GM19193 (cell line): ENCODE measurements around the gene SLC66A1.

Experiments used
- POLR2A ChIP-seq: IDR thresholded peaks from 4 replicates; pipeline ENCODE4 v1.6.1; 2011; ENCODE audit not compliant: insufficient read depth, insufficient read length; ENCODE audit errors: extremely low read depth

The SLC66A1 gene

DNA sequence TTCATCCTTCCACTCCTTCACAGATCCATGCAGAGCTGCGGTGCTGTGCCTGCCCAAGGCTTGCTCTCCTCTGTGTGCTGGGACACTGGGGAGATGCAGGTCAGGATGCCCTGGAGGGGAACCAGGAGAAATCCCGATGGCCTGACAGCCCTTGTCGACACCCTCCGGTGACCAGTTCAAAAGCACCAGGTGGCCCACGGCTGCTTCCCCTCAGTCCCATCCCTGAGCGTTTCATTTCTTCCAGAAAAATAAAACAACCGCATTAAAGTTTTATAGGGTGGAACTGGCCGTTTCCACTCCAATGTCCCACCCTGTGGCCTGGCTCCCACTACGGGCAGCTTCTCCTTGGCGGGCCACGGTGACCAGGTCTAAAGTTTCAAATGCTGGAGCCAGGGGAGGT is 48.3 kb downstream of the SLC66A1 start:
- TF ChIP-seq POLR2A, result no peak

DNA sequence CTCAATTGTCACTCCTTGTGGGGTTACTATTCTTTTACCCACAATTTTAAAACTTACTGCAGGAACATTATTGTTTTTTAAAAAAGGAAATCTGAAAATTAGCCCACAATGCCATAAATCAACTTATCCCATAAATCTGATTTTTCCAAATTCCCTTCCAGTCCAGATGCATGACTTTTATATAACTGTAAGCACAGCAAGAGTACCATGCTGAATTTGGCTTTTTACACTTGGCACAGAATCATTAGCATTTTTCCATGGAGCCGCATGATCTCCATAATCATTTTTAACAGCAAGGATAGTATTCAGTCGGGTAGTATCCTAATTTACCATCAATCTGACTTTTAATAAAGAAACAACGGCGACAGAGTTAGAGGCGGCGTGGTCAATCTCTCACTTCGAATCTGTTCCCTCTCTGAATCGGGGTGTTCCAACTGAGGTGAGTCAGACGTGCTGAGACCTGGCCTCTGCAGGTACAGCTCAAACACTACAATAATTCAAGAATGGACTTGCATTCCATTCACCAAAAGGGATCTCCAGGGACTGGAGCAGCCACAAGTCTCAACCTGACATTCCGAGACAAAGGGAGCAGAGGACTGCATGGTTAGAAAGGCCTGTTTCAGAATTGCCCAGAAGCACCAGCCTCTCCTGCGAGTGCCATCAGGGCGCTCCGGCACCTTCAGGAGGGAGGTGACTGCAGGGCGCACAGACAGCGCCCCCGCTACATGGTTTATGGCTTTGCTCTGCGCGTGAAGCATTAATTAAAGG is 48.9 kb downstream of the SLC66A1 start:
- TF ChIP-seq POLR2A, result no peak

DNA sequence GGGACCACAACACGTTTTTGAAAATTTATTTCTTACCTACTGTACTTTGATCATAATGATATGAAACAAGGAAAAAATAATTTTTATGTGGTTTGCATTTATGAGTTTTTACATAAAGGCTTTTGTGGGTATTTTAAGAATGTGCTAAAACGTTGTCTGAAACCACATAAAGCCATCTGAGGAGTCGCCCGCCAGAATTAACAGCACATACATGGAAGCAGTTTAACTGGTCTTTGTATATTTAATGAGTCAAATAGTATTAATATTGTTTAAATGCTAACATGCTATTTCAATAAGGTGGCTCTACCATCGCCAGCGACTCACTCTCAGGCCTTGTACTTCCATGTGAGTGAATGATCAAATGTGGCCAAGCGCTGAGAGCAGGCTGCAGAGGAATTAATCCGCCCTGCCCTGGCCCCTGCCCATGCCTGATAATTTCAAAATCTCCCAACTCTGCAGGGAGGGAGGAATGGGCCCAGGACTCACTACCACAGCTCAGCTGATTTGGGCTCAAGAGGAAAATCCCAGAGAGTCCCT is 49.6 kb downstream of the SLC66A1 start:
- no peak for TF ChIP-seq POLR2A

DNA sequence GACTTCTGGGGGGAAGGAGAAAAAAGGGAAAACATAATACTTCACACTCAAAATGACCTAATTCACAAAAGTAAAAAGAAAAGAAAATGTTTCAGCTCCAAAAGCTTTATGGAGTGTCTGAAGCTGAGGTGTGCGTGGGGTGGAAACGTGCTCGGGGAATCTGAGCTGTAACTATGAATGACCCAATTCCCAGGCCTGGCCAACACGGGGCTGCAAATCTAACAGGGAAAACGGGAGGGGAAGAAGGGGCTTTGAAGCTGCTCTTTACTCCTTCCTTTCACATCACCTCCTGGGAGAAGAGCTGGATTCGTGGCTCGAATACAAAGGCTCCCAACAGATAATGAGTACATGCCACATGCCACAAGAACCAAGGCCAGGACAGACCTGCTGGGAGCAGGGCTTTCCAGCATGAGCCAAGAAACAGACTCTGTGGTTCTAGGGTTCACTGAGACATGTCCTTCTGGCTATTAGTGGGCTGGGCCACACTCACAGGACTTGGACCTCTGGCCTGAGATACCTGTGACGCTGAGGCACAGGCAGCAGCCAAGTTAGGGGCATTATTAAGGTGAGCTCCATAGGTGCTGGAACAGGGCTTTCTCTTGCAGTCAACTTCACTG is 51.5 kb downstream of the SLC66A1 start:
- no peak for TF ChIP-seq POLR2A

DNA sequence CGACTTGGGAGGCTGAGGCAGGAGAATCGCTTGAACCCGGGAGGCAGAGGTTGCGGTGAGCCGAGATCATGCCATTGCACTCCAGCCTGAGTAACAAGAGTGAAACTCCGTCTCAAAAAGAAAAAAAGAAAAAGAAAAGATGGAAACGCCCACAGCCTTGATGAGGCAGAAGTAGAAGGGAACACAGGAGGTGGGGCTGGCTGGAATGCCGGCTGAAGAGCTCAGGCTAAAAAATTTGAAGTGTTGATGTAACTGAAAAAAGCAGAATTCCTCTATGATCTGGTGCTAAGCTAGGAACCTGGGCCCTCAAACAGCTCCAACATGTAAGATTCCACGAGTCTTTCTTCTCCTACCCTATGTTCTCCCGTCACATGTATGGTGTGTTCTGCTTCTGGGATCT is 53.6 kb downstream of the SLC66A1 start:
- no peak for TF ChIP-seq POLR2A

DNA sequence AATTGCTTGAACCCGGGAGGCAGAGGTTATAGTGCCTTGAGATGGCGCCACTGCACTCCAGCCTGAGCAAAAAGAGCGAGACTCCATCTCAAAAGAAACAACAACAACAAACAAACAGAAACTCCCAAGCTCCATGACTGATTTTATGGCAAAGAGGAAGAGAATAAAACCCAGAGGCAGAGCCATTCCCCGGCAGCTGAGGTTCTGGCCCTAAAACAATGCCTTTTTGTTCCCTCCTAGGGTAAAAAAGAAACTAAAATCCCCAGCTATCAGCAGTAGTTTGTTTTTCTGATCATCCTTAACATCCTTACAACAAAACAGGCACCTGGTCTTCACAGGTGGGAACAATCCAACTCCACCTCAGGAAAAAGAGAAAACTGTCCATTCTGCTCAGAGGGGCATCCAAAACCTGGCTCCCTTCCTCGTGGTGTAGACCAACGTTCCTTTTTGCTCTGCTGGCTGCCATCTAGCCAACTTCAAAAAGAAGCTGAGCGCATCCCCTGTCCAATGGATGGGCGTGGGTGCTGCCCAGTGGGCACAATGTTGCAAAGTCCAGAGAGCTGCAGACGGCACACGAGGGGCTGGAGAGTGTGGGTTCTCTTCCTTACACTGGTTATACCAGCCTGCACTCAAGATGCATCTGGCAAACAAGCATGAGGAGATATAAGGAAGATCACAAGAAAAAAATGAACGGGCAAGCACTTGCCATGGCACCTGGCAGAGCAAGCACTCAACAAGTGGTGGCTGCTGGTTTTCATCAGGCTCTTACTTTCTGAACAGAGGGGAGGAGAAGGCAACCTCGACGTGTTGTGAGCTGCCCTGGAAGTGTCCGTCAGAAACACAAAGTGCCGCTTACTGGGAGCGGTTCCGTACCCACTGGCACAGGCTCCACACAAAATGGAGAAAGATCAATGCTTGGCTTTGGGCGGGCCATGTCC is 54.7 kb downstream of the SLC66A1 start:
- TF ChIP-seq POLR2A, result no peak

DNA sequence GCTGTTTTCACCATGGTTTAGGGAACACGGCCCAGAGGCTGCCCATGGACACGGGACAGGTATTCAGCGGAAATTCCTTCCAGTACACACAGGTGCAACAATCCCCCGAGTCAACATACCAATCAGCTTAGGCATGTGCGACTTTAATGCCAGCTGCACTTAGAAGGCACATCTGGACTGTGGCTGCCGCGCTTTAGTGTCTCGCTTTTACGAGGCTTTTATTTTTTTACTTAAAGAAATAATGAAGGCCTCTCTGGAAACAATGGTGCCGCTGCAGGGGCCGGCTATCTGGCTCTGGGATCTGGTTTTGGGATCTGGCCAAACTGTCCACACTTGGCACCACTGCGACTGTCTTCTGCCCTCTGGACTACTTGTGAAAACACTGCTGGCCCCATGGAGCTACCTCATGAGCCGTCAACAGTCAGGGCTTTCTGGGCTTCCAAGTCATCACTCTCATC is 55.5 kb downstream of the SLC66A1 start:
- TF ChIP-seq POLR2A, result no peak

DNA sequence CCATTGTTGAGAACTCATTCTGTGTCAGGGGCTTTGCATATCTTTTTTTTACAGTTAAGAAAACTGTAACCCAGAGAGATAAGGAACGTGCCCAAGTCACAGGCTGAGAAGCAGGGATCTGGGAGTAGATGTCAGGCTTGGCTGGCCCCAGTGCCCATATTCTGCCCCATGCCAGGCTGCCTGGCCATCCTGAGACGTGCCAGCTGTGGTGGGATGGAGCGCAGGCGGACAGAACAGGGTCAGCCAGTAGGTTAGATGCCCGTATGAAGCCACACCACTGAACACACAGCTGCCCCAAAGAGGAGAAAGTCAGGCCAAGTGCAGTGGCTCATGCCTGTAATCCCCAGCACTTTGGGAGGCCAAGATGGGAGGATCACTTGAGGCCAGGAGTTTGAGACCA is 55.9 kb downstream of the SLC66A1 start:
- no peak for TF ChIP-seq POLR2A

DNA sequence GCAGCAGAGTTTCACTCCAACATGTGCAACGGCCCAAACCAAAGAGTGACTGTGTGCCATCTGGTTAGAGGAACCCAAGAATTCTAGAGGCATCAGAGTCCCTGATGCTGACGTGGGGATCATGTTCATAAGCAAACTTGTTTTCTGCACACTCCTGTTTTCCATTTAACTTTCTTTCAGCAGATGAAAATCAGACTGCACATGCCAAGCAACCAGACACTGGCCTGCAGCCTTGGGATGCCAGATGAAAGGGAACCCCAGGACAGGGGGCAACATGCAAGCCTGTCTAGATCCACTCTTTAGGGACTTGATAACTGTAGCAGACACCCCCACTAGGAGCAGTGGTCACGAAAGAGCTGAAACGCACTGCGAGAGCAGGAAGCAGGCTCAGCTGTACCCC is 56.8 kb downstream of the SLC66A1 start:
- no peak for TF ChIP-seq POLR2A

DNA sequence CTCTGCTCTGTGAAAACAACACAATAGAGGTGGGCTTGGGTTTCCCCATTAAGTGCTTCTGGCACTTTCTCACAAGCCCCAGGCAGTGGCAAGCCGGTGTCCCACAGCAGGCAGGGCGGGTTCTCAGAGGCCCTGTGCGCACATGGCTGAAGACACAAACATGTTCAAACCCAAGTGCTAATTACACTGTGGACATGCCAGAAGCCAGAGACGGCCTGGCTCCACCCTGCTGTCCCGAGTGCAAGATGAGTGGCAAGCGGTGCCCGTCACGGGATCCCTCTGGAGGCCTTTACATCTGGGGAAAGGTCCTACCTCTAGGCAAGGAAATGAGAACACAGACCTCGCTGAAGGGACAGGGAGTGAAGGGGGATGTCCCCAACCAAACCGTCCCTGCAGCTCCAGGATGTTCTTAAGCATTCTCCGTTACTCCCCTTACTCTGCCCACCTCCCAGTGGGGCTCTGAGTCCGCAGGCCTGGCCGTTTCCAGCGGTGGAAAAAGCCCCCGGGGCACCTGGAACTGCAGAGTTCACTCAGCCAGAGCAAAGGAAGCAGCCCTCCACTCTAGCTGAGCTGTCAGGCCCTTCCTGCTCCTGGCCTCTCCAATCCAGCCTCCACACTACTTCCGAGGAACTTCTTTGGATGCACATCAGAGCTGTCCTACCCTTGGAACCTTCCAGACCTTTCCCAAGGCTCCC is 57.4 kb downstream of the SLC66A1 start:
- TF ChIP-seq POLR2A, result no peak

DNA sequence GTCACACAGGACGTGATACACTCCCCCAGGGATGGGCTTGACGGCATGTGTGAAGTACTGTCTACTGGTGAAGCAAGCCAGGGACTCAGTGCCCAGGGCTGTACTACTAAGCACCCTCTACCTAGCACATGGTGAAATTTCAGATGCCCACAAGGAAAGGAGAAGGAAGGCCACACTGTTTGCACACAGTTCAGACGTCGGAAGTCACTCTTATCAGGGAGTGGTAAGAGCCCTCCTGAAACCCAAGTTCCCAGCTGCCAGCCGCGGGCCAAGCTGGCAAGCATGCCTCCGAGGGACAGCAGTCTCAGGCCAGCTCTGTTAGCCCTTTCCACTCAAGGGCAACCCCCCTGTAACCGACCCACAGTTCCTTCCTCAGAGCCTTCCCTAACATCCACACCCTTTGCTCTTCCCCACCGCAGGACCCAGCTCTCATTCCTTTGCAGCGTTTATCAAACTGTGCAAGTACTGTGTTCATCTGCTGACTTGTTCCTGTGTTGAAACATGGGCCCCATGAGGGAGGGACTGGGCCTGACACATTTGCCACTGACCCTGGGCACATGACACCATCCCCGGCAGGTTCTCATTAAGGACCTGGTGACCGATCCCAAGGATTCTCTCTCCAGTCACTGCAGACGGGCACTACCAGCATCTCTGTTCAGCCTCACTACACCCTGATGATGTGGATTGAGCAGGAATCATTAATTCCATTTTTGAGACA is 58.5 kb downstream of the SLC66A1 start:
- TF ChIP-seq POLR2A, result no peak

DNA sequence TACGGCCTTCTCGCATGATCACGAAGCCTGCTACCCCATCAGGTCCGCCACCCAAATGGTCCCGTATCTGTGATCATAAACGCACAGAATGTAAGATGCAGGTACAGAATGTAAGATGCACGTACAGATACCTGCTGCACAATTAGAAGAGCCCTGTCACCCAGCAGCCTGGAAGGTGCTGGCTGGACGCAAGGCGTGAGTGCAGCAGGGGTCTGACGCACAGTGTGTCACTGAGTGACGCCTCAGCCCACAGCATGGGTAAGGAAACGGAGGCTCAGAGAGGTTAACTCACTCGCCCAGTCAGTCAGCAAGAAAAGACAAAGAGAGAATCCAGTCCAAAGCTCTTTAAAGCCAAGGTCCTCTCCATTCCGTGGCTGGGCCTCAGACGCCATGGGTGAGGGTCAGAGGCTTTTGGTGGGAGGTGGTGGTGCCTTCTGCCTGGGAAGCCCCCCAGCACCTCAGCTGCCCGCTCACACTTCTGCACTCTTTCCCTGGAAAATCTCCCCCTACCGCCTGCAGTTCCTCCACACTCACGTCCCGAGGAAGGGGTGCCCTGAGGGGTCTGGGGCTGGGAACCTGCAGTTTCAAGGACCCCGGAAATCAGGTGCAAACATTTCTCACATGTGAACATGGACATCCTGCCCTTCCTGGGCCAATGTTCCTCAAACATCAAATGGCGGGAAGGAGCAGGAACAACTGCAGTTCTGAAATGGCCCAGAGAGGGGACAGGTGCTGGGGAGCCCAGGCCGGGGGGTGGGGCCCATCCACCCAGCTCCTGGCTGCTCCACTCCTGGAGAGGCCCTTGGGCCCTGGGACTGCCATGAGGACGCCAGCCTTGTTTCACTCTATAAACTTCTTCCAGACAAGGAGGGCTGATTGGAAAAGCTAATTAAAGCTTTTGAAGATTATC is 59.4 kb downstream of the SLC66A1 start:
- no peak for TF ChIP-seq POLR2A

DNA sequence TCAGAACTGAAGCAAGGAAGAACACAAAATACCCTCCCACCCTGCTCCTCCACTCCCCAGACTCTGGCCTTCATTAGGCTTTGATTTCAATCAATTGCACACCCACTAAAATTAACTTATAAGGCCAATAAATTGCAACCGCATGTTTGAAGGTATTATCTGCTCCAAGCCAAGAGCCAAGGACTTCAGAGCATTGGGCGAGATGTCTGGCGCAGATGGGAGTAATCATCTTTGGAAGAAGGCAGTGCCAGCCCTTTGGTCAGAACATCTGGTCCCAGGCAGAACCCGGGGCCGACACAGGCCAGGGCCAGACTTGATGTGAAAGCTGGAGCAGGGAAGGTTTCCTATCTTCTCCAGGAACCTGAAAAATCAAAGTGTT is 60.0 kb downstream of the SLC66A1 start:
- TF ChIP-seq POLR2A, result no peak

DNA sequence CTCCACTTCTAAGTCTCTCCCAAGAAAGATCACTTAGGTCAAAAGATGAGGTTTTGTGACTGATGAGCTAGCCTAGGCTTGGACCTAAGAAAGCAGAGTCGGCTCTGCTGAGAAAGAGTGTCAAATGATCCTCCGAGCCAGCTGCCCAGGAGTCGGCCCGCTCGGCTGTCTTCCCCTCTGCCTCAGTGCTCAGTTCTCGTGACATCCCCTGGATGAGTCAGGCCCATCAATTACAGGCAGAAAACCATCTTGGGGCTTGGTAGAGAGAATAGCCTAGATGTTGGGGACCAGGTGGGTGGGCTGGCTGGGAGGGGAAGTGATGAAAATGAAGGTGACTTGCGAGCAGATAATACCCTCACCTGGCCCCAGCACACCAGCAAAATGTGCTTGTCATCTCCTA is 60.5 kb downstream of the SLC66A1 start:
- no peak for TF ChIP-seq POLR2A
